ENCODE data around the gene UPB1. TPM values are rescaled to one million over a fixed set of nuclear protein-coding genes. Genes with fewer than 3 reads are reported as not detected.

The UPB1 gene
- total and polyA plus RNA-seq, 4 donors = 7.1 to 115 (median 58.8) TPM

DNA sequence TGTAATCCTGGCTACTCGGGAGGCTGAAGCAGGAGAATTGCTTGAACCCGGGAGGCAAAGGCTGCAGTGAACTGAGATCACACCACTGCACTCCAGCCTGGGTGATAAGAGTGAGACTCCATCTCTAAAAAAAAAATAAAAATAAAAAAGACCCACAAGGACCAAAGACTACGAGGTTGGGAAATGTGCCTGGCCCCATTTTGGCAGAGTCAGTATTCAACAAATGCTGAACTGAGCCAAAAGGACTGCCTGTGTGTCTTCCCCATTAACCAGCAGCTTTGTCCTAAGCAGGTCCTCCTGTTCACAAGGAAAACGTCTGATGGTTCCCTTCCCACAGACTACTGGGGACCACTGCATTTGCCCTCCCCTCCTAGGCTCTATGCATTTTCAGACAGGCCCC lies 40.1 kb upstream of the UPB1 start:
- H3K9ac ChIP-seq (ENCODE audit: low read depth in 1 of 2, low read length in 2 of 2) = no peak overlapping the region
- TF ChIP-seq, protein P1, sequence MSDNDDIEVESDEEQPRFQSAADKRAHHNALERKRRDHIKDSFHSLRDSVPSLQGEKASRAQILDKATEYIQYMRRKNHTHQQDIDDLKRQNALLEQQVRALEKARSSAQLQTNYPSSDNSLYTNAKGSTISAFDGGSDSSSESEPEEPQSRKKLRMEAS (IDR thresholded peaks at IDR 0.05) = no peak
- TF ChIP-seq HNF4A (conservative IDR thresholded peaks at IDR 0.05) = no peak
- TF ChIP-seq SP1 (IDR thresholded peaks at IDR 0.05) = no peak
- TF ChIP-seq GABPA (IDR thresholded peaks at IDR 0.05 in 1 of 2, conservative IDR thresholded peaks at IDR 0.05 in 1 of 2) = no peak
- TF ChIP-seq TAF1 (conservative IDR thresholded peaks at IDR 0.05) = no peak
- no peak for TF ChIP-seq HNF4G (IDR thresholded peaks at IDR 0.05)
- TF ChIP-seq, protein P2, sequence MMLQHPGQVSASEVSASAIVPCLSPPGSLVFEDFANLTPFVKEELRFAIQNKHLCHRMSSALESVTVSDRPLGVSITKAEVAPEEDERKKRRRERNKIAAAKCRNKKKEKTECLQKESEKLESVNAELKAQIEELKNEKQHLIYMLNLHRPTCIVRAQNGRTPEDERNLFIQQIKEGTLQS (IDR thresholded peaks at IDR 0.05) = no peak
- TF ChIP-seq, protein P3, sequence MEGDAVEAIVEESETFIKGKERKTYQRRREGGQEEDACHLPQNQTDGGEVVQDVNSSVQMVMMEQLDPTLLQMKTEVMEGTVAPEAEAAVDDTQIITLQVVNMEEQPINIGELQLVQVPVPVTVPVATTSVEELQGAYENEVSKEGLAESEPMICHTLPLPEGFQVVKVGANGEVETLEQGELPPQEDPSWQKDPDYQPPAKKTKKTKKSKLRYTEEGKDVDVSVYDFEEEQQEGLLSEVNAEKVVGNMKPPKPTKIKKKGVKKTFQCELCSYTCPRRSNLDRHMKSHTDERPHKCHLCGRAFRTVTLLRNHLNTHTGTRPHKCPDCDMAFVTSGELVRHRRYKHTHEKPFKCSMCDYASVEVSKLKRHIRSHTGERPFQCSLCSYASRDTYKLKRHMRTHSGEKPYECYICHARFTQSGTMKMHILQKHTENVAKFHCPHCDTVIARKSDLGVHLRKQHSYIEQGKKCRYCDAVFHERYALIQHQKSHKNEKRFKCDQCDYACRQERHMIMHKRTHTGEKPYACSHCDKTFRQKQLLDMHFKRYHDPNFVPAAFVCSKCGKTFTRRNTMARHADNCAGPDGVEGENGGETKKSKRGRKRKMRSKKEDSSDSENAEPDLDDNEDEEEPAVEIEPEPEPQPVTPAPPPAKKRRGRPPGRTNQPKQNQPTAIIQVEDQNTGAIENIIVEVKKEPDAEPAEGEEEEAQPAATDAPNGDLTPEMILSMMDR (IDR thresholded peaks at IDR 0.05; ENCODE audit: low read depth, low read length, missing input control) = no peak
- TF ChIP-seq YY1 (IDR thresholded peaks at IDR 0.05) = no peak
- TF ChIP-seq, protein P4, sequence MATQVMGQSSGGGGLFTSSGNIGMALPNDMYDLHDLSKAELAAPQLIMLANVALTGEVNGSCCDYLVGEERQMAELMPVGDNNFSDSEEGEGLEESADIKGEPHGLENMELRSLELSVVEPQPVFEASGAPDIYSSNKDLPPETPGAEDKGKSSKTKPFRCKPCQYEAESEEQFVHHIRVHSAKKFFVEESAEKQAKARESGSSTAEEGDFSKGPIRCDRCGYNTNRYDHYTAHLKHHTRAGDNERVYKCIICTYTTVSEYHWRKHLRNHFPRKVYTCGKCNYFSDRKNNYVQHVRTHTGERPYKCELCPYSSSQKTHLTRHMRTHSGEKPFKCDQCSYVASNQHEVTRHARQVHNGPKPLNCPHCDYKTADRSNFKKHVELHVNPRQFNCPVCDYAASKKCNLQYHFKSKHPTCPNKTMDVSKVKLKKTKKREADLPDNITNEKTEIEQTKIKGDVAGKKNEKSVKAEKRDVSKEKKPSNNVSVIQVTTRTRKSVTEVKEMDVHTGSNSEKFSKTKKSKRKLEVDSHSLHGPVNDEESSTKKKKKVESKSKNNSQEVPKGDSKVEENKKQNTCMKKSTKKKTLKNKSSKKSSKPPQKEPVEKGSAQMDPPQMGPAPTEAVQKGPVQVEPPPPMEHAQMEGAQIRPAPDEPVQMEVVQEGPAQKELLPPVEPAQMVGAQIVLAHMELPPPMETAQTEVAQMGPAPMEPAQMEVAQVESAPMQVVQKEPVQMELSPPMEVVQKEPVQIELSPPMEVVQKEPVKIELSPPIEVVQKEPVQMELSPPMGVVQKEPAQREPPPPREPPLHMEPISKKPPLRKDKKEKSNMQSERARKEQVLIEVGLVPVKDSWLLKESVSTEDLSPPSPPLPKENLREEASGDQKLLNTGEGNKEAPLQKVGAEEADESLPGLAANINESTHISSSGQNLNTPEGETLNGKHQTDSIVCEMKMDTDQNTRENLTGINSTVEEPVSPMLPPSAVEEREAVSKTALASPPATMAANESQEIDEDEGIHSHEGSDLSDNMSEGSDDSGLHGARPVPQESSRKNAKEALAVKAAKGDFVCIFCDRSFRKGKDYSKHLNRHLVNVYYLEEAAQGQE (IDR thresholded peaks at IDR 0.05) = no peak
- TF ChIP-seq, protein P5, sequence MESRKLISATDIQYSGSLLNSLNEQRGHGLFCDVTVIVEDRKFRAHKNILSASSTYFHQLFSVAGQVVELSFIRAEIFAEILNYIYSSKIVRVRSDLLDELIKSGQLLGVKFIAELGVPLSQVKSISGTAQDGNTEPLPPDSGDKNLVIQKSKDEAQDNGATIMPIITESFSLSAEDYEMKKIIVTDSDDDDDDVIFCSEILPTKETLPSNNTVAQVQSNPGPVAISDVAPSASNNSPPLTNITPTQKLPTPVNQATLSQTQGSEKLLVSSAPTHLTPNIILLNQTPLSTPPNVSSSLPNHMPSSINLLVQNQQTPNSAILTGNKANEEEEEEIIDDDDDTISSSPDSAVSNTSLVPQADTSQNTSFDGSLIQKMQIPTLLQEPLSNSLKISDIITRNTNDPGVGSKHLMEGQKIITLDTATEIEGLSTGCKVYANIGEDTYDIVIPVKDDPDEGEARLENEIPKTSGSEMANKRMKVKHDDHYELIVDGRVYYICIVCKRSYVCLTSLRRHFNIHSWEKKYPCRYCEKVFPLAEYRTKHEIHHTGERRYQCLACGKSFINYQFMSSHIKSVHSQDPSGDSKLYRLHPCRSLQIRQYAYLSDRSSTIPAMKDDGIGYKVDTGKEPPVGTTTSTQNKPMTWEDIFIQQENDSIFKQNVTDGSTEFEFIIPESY (IDR thresholded peaks at IDR 0.05) = no peak
- no peak for TF ChIP-seq JUND (IDR thresholded peaks at IDR 0.05)
- no peak for TF ChIP-seq NR2F2 (IDR thresholded peaks at IDR 0.05)
- TF ChIP-seq FOXA2 (IDR thresholded peaks at IDR 0.05) = no peak
- TF ChIP-seq RXRA (IDR thresholded peaks at IDR 0.05) = no peak
- TF ChIP-seq FOXA1 (IDR thresholded peaks at IDR 0.05) = no peak
- no peak for DNase-seq (ENCODE audit: low spot score)
- H3K4me1 ChIP-seq (ENCODE audit: control insufficient read depth in 4 of 4, insufficient read depth in 4 of 4, low read length in 3 of 4) = peaks cover 0 to 23% (median 6%) of the 10 kb centered on the region in 4 donors
- H3K27me3 ChIP-seq (ENCODE audit: control insufficient read depth in 4 of 4, insufficient read depth in 4 of 4, low read length in 3 of 4) = no peaks in the 10 kb centered on the region
- peak overlapping the region in 1 of 2 donors; percentile 48 for H3K27ac ChIP-seq (ENCODE audit: low read depth in 1 of 2, low read length in 2 of 2)
- peaks cover 0 to 7% (median 3%) of the 10 kb centered on the region in 4 donors for H3K36me3 ChIP-seq (ENCODE audit: control insufficient read depth in 4 of 4, insufficient read depth in 3 of 4, low read depth in 1 of 4, low read length in 3 of 4)
- H3K4me3 ChIP-seq (ENCODE audit: low read depth in 1 of 3, low read length in 3 of 3) = no peak overlapping the region
- H3K9me3 ChIP-seq (ENCODE audit: control insufficient read depth in 4 of 4, low read length in 3 of 4) = no peaks in the 10 kb centered on the region
- 64% methylated on average over 4 of the region's 4 CpGs for WGBS

Data from liver (tissue), 9 donors.